Activated naive CD4-positive, alpha-beta T cell treated with anti-CD3 and anti-CD28 coated beads for 36 hours (primary cell): ENCODE results near the gene ASGR2. TPM values are rescaled to one million over a fixed set of nuclear protein-coding genes. Genes with fewer than 3 reads are reported as not detected.

Experiments
- total RNA-seq, 2 experiments: library from RNA; stranded (reverse); gene quantifications; one replicate each; pipeline ENCODE4 v1.2.3, GENCODE V29; 2021

ASGR2 gene
- total RNA-seq, 2 experiments from 2014 or later: not detected

Other genes starting within 250 kb of the ASGR2 start
- gene ALOX12, start 118.8 kb downstream of the ASGR2 start, total RNA-seq: not detected
- gene RNASEK, start 102.2 kb downstream of the ASGR2 start, total RNA-seq: 100 to 1,000 TPM; 120 to 130 TPM
- under 1 TPM; 0.62 to 0.74 TPM for gene BCL6B, start 91.8 kb downstream of the ASGR2 start, total RNA-seq
- 1 to 10 TPM; 4.1 to 5.3 TPM for gene SLC16A13, start 78.8 kb downstream of the ASGR2 start, total RNA-seq
- gene SLC16A11, start 70.7 kb downstream of the ASGR2 start, total RNA-seq: under 1 TPM; 0.30 to 0.64 TPM
- not detected for gene CLEC10A, start 34.6 kb downstream of the ASGR2 start, total RNA-seq
- gene ASGR1, start 64.5 kb upstream of the ASGR2 start, total RNA-seq: 1 to 10 TPM in 1 of 2 experiments, under 1 TPM in 1; 0.64 to 1.5 TPM
- gene DLG4, start 105.0 kb upstream of the ASGR2 start, total RNA-seq: 10 to 100 TPM; 13.6 to 13.8 TPM
- 100 to 1,000 TPM; 263 to 267 TPM for gene ACADVL, start 105.1 kb upstream of the ASGR2 start, total RNA-seq
- 10 to 100 TPM; 26.7 to 29.4 TPM for gene DVL2, start 119.7 kb upstream of the ASGR2 start, total RNA-seq
- 10 to 100 TPM in 1 of 2 experiments, 1 to 10 TPM in 1; 8.4 to 10.0 TPM for gene PHF23, start 124.6 kb upstream of the ASGR2 start, total RNA-seq
- 100 to 1,000 TPM; 137 to 152 TPM for gene GABARAP, start 127.6 kb upstream of the ASGR2 start, total RNA-seq
- 100 to 1,000 TPM; 147 to 152 TPM for gene CTDNEP1, start 136.9 kb upstream of the ASGR2 start, total RNA-seq
- 10 to 100 TPM; 52.4 to 53.5 TPM for gene ELP5, start 137.4 kb upstream of the ASGR2 start, total RNA-seq
- gene CLDN7, start 147.7 kb upstream of the ASGR2 start, total RNA-seq: under 1 TPM in 1 of 2 experiments, not detected in 1; 0.40 TPM
- gene SLC2A4, start 166.9 kb upstream of the ASGR2 start, total RNA-seq: under 1 TPM; 0.19 to 0.37 TPM
- under 1 TPM; 0.45 to 0.52 TPM for gene YBX2, start 179.8 kb upstream of the ASGR2 start, total RNA-seq
- gene EIF5A, start 192.8 kb upstream of the ASGR2 start, total RNA-seq: 100 to 1,000 TPM; 757 to 792 TPM
- 10 to 100 TPM; 28.2 to 32.2 TPM for gene GPS2, start 200.5 kb upstream of the ASGR2 start, total RNA-seq
- gene NEURL4, start 214.5 kb upstream of the ASGR2 start, total RNA-seq: 10 to 100 TPM; 21.9 to 22.5 TPM
- gene ACAP1, start 221.7 kb upstream of the ASGR2 start, total RNA-seq: 100 to 1,000 TPM; 309 to 320 TPM
- under 1 TPM; 0.41 to 0.47 TPM for gene KCTD11, start 237.3 kb upstream of the ASGR2 start, total RNA-seq
- not detected for gene TMEM95, start 240.3 kb upstream of the ASGR2 start, total RNA-seq